GM12874 (cell line): ENCODE measurements around the gene FA2H.

Source experiments
- TF ChIP-seq, protein P1 (sequence below): IDR thresholded peaks from 2 replicates; pipeline ENCODE4 v1.5.1; 2011; ENCODE audit warnings: low read depth, mild to moderate bottlenecking, control low read depth, low read length, moderate library complexity; ENCODE audit not compliant: insufficient read depth

FA2H gene

DNA sequence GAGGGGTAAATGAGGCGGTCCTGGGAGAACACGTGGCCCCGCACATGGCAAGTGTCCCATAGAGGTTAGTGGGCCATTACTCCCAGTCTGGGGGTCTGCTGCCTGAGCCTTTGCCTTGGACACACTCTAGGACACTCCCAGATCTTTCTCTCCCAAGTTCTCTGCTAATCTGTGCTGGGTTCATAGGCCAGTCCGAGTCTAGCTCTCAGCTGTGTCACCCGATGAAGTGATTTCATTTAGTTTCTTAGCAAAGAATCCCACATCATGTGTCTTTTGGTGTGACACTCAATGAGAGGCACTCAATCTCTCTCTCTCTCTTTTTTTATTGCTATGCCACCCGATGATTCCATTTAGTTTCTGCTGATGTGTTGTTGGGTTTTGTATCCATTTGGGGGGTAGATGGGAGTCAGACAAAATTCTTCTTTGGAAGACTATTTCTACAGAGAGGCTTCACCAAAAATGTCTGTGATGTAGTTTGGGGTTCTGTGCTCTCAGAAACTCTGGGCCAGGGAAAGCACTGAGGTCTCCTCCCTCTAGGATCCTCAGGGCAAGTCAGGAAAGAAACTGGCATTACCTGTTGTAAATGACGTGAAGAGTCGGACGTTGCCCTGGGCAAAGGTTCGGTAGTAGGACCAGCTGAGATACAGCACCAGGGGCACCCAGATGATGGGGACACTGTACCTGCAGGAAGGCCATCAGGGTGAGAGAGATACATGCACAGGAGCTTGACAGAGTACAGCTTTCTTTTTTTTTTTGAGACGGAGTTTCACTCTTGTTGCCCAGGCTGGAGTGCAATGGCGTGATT, 48.8 kb downstream of the FA2H start:
- TF ChIP-seq, protein P1, sequence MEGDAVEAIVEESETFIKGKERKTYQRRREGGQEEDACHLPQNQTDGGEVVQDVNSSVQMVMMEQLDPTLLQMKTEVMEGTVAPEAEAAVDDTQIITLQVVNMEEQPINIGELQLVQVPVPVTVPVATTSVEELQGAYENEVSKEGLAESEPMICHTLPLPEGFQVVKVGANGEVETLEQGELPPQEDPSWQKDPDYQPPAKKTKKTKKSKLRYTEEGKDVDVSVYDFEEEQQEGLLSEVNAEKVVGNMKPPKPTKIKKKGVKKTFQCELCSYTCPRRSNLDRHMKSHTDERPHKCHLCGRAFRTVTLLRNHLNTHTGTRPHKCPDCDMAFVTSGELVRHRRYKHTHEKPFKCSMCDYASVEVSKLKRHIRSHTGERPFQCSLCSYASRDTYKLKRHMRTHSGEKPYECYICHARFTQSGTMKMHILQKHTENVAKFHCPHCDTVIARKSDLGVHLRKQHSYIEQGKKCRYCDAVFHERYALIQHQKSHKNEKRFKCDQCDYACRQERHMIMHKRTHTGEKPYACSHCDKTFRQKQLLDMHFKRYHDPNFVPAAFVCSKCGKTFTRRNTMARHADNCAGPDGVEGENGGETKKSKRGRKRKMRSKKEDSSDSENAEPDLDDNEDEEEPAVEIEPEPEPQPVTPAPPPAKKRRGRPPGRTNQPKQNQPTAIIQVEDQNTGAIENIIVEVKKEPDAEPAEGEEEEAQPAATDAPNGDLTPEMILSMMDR = no peak

DNA sequence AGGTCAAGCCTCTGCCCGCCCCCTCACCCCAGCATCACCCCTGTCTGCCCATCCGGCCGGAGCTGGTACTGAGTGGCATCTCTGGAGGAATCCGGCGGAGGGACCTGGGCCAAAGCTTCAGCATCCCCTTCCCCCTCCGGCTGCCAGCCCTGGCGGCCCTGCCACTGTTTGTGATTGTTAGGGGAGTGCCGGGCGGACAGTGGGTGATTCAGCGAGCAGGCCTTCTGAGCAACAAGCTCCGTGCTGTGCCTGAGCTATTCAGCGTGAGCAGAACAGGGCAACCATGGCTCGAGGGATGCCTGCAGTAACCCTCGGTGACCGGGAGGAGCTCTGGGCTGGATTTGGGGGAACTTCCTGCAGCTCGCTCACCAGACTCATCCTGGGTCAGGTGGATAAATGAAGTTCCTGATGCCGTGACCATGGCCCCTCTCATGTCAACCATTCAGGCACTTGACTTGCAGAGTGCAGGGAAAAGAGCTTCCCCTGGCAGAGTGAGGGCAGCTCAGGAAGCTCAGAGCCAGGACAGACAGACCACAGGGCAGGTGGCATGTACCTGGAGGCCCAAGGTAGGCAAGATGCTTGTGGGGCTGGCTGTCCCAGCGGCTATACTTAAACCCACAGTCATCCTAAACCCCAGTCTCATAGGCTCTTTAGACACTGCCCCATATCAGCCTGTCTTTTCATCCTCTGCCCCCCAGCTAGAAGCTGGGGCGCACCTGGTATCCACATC, 49.6 kb downstream of the FA2H start:
- TF ChIP-seq, protein P1 = no peak

DNA sequence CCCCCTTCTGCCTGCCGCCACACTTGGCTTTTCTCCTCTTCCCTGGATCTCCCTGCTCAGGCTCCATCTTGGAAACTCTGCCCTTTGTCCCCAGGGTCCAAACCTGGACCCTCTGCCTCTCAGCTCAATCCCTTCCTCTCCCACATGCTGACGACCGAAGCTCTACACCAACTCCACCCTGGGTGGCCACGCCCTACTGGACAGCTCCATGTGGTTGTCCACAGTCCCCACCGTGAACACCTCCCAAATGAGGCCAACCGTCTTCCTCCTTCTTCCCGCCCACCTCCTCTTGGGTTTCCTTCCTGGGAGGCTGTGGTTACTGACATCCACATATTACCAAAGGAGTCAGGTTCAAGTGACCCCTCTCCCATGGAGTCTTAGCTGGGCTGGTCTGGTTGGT, 51.4 kb downstream of the FA2H start:
- TF ChIP-seq, protein P1 = no peak

DNA sequence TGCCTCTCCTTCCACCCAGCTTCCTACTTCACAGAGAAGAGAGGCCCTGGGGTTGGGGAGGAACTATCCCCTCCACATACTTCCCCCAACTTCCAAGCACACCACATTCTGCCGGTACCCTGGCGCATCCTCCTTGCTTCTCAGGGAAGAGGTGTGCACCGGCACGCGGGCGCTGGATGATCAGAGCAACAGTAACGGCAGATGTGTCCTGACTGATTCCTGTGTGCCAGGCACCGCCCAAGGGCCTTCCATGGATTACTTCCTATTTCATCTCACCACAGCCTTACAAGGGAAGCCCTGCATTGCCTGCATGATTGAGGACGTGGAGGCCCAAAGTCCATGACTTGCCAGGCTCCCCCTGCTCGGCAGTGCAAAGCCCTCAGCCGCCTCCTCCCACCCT, 52.9 kb downstream of the FA2H start:
- TF ChIP-seq, protein P1 = no peak

DNA sequence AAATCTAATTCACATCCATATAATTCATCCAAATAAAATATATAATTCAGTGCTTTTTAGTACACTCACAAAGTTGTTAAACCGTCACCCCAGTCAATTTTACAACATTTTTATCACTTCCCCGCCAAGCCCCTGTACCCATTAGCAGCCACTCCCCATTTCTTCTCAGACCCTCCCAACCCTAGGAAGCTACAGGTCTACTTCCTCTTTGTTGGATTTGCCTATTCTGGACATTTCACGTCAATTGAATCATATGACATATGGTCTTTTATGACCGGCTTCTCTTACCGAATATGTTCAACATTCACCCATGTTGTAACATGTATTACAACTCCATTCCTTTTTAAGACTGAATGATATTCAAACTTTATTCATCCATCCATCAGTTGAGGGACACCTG, 54.0 kb downstream of the FA2H start:
- TF ChIP-seq, protein P1 = no peak

DNA sequence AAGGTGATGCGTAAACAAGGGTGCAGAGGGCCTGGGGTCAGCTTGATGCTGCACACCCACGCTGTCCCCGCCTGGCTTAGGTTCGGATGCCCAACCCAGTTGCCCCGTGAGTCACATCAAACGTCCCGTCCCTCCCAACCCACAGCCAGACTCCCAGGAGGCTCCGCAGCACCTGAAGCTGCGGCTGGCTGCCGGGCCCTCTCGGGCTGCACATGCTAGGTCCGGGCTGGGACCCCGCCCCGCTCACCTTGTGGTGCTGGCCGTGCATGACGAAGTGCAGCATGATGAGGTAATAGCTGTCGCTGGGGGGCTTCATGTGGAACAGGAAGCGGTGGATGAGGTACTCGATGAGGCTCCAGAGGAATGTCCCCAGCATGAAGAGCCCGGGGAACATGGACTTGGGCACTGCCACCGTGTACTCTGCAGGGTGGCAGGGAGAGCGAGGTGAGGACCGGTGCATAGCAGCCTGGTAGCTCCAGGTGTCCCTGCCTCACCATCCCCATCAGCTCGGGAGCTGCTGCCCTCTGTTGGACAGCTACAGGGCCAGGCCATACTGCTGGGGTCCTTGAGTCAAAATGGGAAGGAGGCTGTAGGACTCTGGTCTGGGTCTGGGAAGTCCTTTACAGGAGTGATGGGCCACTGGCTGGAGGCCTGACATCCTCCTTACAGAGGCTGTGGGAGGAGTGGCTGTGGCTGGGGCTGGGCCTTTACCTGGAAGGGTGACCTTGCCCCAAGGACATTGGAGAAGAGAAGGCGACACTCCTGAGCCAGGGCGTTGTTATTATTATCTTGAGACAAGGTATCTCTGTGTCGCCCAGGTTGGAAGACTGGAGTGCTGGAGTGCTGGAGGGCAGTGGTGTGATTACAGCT, 55.6 kb downstream of the FA2H start:
- TF ChIP-seq, protein P1 = no peak

DNA sequence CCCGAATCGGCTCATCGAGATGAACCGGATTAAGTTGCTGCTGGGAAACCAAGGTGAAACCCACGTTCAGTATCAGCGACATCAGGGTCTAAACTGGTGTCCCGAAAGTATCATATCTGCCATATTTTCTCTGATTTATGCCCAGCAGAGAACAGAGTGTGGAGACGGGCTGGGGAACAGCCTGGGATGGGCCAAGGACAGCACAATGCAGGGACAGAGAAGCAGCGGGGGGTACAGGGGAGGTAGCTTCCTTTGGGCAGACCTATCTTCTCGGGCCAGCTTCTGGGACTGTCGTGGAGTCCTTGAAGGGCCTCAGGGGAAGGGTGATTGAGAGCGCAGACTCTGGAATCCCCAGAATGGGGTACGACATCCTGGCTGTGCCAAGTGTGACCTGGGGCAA, 56.5 kb downstream of the FA2H start:
- TF ChIP-seq, protein P1 = no peak
